ENCODE measurements around the gene MYBPHL.

GRCh38 chr1:109351457-109351856 lies 44.6 kb upstream of the MYBPHL start:
- TF ChIP-seq REST (IDR thresholded peaks at IDR 0.05; ENCODE audit: insufficient read depth in 1 of 2, low read depth in 2 of 2, low read length in 2 of 2) (no peak), SIN3A (IDR thresholded peaks at IDR 0.05; ENCODE audit: borderline replicate concordance, insufficient read depth, low read length) (no peak), TAF1 (IDR thresholded peaks at IDR 0.05; ENCODE audit: borderline replicate concordance, insufficient read depth, low read length) (no peak), POLR2AphosphoS5 (IDR thresholded peaks at IDR 0.05; ENCODE audit: low read depth, low read length) (no peak)
